SK-N-SH treated with all-trans-retinoic acid at 6 μM for 48 hours (cell line): ENCODE measurements around the gene MRPL53.

Experiments
- ATAC-seq: fragments of 200-7000 bp; cut with Tn5 transposase; 3 replicates; pipeline ENCODE4 v1.9.1; 2020; ENCODE audit warnings: mild to moderate bottlenecking, moderate library complexity
- ARNTL ChIP-seq: fragments of 450-650 bp; formaldehyde crosslinking; IDR thresholded peaks from 2 replicates; pipeline ENCODE4 v1.5.0; 2020; ENCODE audit warnings: low read depth, mild to moderate bottlenecking, moderate library complexity, borderline replicate concordance
- BACH2 ChIP-seq: fragments of 250-450 bp; sonication (Bioruptor Pico); IDR thresholded peaks from 2 replicates; pipeline ENCODE4 v1.9.0; 2021; ENCODE audit warnings: mild to moderate bottlenecking, borderline replicate concordance
- CSDC2 ChIP-seq: fragments of 250-450 bp; sonication (Bioruptor Pico); IDR thresholded peaks from 2 replicates; pipeline ENCODE4 v1.5.0; 2020; ENCODE audit warnings: mild to moderate bottlenecking, moderate library complexity
- ESRRG ChIP-seq: fragments of 250-450 bp; sonication (Bioruptor Pico); IDR thresholded peaks from 2 replicates; pipeline ENCODE4 v1.6.1; 2021; ENCODE audit warnings: mild to moderate bottlenecking
- GLIS3 ChIP-seq: fragments of 250-450 bp; sonication (Bioruptor Pico); IDR thresholded peaks from 2 replicates; pipeline ENCODE4 v1.5.0; 2020; ENCODE audit warnings: mild to moderate bottlenecking, moderate library complexity
- ISL1 ChIP-seq: fragments of 250-450 bp; sonication (Bioruptor Pico); IDR thresholded peaks from 2 replicates; pipeline ENCODE4 v2.1.2; 2022; ENCODE audit warnings: mild to moderate bottlenecking, moderate library complexity
- OSR1 ChIP-seq: fragments of 250-450 bp; sonication (Bioruptor Pico); IDR thresholded peaks from 2 replicates; pipeline ENCODE4 v1.8.0; 2022; ENCODE audit warnings: moderate library complexity, mild to moderate bottlenecking, inconsistent platforms
- POU6F1 ChIP-seq: fragments of 250-450 bp; sonication (Bioruptor Pico); IDR thresholded peaks from 2 replicates; pipeline ENCODE4 v1.8.0; 2021; ENCODE audit warnings: low read depth, mild to moderate bottlenecking, moderate library complexity, borderline replicate concordance
- PPARA ChIP-seq: fragments of 250-450 bp; sonication (Bioruptor Pico); IDR thresholded peaks from 2 replicates; pipeline ENCODE4 v1.5.0; 2020; ENCODE audit warnings: mild to moderate bottlenecking, borderline replicate concordance
- RARB ChIP-seq: fragments of 250-450 bp; sonication (Bioruptor Pico); IDR thresholded peaks from 2 replicates; pipeline ENCODE4 v1.8.0; 2021; ENCODE audit warnings: mild to moderate bottlenecking, moderate library complexity
- SNAI2 ChIP-seq: fragments of 250-450 bp; sonication (Bioruptor Pico); IDR thresholded peaks from 2 replicates; pipeline ENCODE4 v1.5.0; 2020; ENCODE audit warnings: mild to moderate bottlenecking, moderate library complexity
- TCF4 ChIP-seq: fragments of 250-450 bp; sonication (Bioruptor Pico); IDR thresholded peaks from 2 replicates; pipeline ENCODE4 v1.8.0; 2021; ENCODE audit warnings: mild to moderate bottlenecking, moderate library complexity, borderline replicate concordance
- TOX ChIP-seq: fragments of 250-450 bp; sonication (Bioruptor Pico); IDR thresholded peaks from 2 replicates; pipeline ENCODE4 v1.8.0; 2021; ENCODE audit warnings: mild to moderate bottlenecking, moderate library complexity, borderline replicate concordance
- TSHZ2 ChIP-seq: fragments of 250-450 bp; sonication (Bioruptor Pico); IDR thresholded peaks from 2 replicates; pipeline ENCODE4 v1.5.0; 2020; ENCODE audit warnings: mild to moderate bottlenecking, moderate library complexity
- ZC3H10 ChIP-seq: fragments of 250-450 bp; sonication (Bioruptor Pico); IDR thresholded peaks from 2 replicates; pipeline ENCODE4 v1.5.1; 2021; ENCODE audit warnings: mild to moderate bottlenecking, moderate library complexity
- ZFP3 ChIP-seq: fragments of 250-450 bp; sonication (Bioruptor Pico); IDR thresholded peaks from 2 replicates; pipeline ENCODE4 v1.5.0; 2020; ENCODE audit warnings: mild to moderate bottlenecking, moderate library complexity
- ZFP30 ChIP-seq: fragments of 450-650 bp; formaldehyde crosslinking; IDR thresholded peaks from 2 replicates; pipeline ENCODE4 v1.5.0; 2022; ENCODE audit warnings: mild to moderate bottlenecking, moderate library complexity
- ZNF565 ChIP-seq: fragments of 450-650 bp; formaldehyde crosslinking; conservative IDR thresholded peaks from 2 replicates; pipeline ENCODE4 v1.5.0; 2020; ENCODE audit warnings: low read depth, mild to moderate bottlenecking, moderate library complexity
- ZNF70 ChIP-seq: fragments of 450-650 bp; formaldehyde crosslinking; IDR thresholded peaks from 2 replicates; pipeline ENCODE4 v1.5.0; 2020; ENCODE audit warnings: mild to moderate bottlenecking, moderate library complexity
- ZNF8 ChIP-seq: fragments of 450-650 bp; formaldehyde crosslinking; IDR thresholded peaks from 2 replicates; pipeline ENCODE4 v1.5.0; 2020; ENCODE audit warnings: mild to moderate bottlenecking, moderate library complexity
- TF ChIP-seq, protein P1 (sequence below): fragments of 250-450 bp; sonication (Bioruptor Pico); IDR thresholded peaks from 2 replicates; pipeline ENCODE4 v1.5.1; 2020; ENCODE audit warnings: low read depth, mild to moderate bottlenecking, moderate library complexity
- TF ChIP-seq, protein P2 (sequence below): fragments of 250-450 bp; sonication (Bioruptor Pico); IDR thresholded peaks from 2 replicates; pipeline ENCODE4 v1.5.1; 2021; ENCODE audit warnings: mild to moderate bottlenecking, moderate library complexity

Gene MRPL53

DNA sequence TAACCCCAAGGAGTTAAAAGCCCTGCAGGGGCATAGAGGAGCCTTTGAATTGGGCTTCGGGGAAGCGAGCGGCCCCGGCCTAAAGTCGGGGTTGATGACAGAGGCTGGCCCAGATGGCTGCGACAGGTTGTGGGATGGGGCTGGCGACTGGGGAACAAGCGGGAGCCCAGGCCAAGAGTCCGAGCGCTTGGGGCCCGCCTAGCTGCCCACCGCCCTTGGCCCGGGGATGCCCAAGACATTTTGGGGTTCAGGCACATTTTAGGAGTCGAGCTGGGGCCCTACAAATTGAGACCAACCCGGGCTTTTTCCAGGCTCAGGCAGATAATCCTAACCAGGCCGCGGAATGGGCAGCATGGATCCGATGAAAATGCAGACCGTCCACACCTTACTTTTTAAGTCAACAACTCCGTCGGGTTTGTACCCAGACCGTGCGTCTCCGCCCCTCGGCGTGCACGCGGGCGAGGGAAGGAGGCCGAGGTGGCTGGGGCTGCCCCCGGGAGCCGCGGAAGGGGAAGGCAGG, 31.2 kb downstream of the MRPL53 start:
- no peak for ATAC-seq
- TF ChIP-seq TCF4 (CRISPR knock-in tag) (no peak), ZFP30 (CRISPR knock-in tag) (no peak), ZNF70 (no peak), GLIS3 (CRISPR knock-in tag) (no peak), ARNTL (CRISPR knock-in tag) (no peak), RARB (CRISPR knock-in tag) (no peak), PPARA (CRISPR knock-in tag) (no peak), CSDC2 (CRISPR knock-in tag) (no peak), POU6F1 (no peak), ESRRG (CRISPR knock-in tag) (no peak), OSR1 (CRISPR knock-in tag) (no peak), ISL1 (no peak), ZNF565 (no peak)
- TF ChIP-seq, protein P1, sequence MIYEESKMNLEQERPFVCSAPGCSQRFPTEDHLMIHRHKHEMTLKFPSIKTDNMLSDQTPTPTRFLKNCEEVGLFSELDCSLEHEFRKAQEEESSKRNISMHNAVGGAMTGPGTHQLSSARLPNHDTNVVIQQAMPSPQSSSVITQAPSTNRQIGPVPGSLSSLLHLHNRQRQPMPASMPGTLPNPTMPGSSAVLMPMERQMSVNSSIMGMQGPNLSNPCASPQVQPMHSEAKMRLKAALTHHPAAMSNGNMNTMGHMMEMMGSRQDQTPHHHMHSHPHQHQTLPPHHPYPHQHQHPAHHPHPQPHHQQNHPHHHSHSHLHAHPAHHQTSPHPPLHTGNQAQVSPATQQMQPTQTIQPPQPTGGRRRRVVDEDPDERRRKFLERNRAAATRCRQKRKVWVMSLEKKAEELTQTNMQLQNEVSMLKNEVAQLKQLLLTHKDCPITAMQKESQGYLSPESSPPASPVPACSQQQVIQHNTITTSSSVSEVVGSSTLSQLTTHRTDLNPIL (CRISPR knock-in tag) = no peak
- TF ChIP-seq, protein P2, sequence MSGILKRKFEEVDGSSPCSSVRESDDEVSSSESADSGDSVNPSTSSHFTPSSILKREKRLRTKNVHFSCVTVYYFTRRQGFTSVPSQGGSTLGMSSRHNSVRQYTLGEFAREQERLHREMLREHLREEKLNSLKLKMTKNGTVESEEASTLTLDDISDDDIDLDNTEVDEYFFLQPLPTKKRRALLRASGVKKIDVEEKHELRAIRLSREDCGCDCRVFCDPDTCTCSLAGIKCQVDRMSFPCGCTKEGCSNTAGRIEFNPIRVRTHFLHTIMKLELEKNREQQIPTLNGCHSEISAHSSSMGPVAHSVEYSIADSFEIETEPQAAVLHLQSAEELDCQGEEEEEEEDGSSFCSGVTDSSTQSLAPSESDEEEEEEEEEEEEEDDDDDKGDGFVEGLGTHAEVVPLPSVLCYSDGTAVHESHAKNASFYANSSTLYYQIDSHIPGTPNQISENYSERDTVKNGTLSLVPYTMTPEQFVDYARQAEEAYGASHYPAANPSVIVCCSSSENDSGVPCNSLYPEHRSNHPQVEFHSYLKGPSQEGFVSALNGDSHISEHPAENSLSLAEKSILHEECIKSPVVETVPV (CRISPR knock-in tag) = no peak
- TF ChIP-seq, all 23 proteins: peak for 0

DNA sequence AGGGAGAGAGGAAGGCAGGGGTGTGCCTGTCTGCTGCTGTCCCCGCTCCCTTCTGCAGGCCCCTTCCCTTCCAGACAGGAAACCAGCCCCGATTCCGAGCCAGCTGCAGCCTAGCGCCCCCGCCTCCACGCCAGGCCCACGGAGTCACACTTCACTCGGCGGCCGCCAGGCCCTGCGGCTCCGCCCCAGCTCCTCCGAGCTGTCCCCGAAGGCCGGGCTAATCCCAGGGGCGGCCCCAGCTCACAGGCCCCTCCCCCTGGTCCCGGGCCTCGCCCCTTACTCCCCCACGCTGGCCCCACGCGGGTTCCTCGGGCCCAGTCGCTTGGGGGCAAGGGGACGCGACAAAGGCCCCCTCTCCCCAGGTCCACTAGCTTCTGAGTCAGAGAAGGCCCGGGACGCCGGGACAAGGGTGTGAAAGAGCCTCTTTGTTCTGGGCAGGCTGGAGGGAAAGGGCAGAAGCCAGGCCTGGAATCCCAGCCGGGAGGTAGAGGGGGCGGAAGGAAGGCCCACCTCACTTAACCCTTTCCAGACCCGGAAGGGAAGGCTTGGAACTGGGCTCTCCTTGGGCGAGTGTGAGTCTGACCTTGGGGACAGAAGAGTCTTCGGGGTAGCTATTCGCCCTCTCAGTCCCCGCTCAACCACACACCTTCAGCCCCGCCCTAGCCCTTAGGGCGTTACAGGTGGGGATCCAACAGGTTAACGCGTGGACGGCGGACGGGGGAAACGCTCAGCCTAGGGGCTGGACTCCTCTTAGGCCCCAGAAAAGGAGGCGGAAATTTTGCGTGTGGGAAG, 31.9 kb downstream of the MRPL53 start:
- no peak for TF ChIP-seq ZNF565
- no peak for TF ChIP-seq SNAI2
- no peak for TF ChIP-seq GLIS3 (CRISPR knock-in tag)
- 0 out of 2 replicates have a peak, but pooled peaks have one; percentile 23 for TF ChIP-seq TSHZ2 (CRISPR knock-in tag)
- peak; percentile 98 for ATAC-seq

GRCh38 chr2:74439803-74440377, 32.6 kb downstream of the MRPL53 start:
- TF ChIP-seq ZFP3 (CRISPR knock-in tag) (no peak), ZC3H10 (CRISPR knock-in tag) (no peak), GLIS3 (CRISPR knock-in tag) (no peak), PPARA (CRISPR knock-in tag) (no peak), ZNF565 (no peak), SNAI2 (no peak), TSHZ2 (CRISPR knock-in tag) (no peak), TCF4 (CRISPR knock-in tag) (no peak), OSR1 (CRISPR knock-in tag) (no peak), CSDC2 (CRISPR knock-in tag) (no peak), ISL1 (no peak), ZNF70 (no peak), ZNF8 (no peak), ARNTL (CRISPR knock-in tag) (no peak), TOX (CRISPR knock-in tag) (no peak), BACH2 (CRISPR knock-in tag) (no peak), ESRRG (CRISPR knock-in tag) (no peak)
- TF ChIP-seq, protein P1 (CRISPR knock-in tag) = no peak
- TF ChIP-seq, all 23 proteins: peak for 0

More at GRCh38 chr2:74439803-74440377, 32.6 kb downstream of the MRPL53 start:
- peak; percentile 81 for ATAC-seq
